ENCODE data around the gene CCSER1.
"Not testable (repeated sequence)": the region's sequence is repeated elsewhere in the genome, so short reads cannot be mapped to it uniquely, and the experiment has no call there.

CCSER1 gene

GRCh38 chr4:90641861-90642599 lies 514.8 kb downstream of the CCSER1 start:
- no peak for DNase-seq (ENCODE audit: insufficient read length, low spot score)
- FAIRE-seq, result no peak

- DNase-seq (ENCODE audit: insufficient read length, low spot score), result no peak
- no peak for FAIRE-seq
Observed at GRCh38 chr4:90643156-90643555, 516.0 kb downstream of the CCSER1 start.

GRCh38 chr4:90648311-90648710 lies 521.1 kb downstream of the CCSER1 start:
- FAIRE-seq, result no peak
- DNase-seq (ENCODE audit: insufficient read length, low spot score), result no peak

- no peak for FAIRE-seq
- DNase-seq (ENCODE audit: insufficient read length, low spot score), result no peak
Observed at GRCh38 chr4:90648791-90649190, 521.6 kb downstream of the CCSER1 start.

- no peak for FAIRE-seq
- no peak for DNase-seq (ENCODE audit: insufficient read length, low spot score)
Observed at GRCh38 chr4:90660672-90661071, 533.5 kb downstream of the CCSER1 start.

- no peak for DNase-seq (ENCODE audit: insufficient read length, low spot score)
- FAIRE-seq, result no peak
Observed at GRCh38 chr4:90670183-90670582, 543.0 kb downstream of the CCSER1 start.

- FAIRE-seq, result no peak
Observed at GRCh38 chr4:90689739-90690138, 562.5 kb downstream of the CCSER1 start.

GRCh38 chr4:90695411-90695810 lies 568.2 kb downstream of the CCSER1 start:
- no peak for FAIRE-seq

More at GRCh38 chr4:90689739-90690138, 562.5 kb downstream of the CCSER1 start:
- DNase-seq (ENCODE audit: insufficient read length, low spot score), result no peak

GRCh38 chr4:90705501-90705900 lies 578.3 kb downstream of the CCSER1 start:
- FAIRE-seq; DNase-seq (ENCODE audit: insufficient read length, low spot score): not testable (repeated sequence)

More at GRCh38 chr4:90695411-90695810, 568.2 kb downstream of the CCSER1 start:
- DNase-seq (ENCODE audit: insufficient read length, low spot score), result no peak

- no peak for FAIRE-seq
- no peak for DNase-seq (ENCODE audit: insufficient read length, low spot score)
Observed at GRCh38 chr4:90715242-90715641, 588.0 kb downstream of the CCSER1 start.

- DNase-seq (ENCODE audit: insufficient read length, low spot score), result no peak
Observed at GRCh38 chr4:90718931-90719330, 591.7 kb downstream of the CCSER1 start.

GRCh38 chr4:90727938-90728337 lies 600.7 kb downstream of the CCSER1 start:
- DNase-seq (ENCODE audit: insufficient read length, low spot score), result no peak
- FAIRE-seq, result no peak

More at GRCh38 chr4:90718931-90719330, 591.7 kb downstream of the CCSER1 start:
- FAIRE-seq, result no peak

- no peak for FAIRE-seq
- DNase-seq (ENCODE audit: insufficient read length, low spot score), result no peak
Observed at GRCh38 chr4:90730752-90731151, 603.6 kb downstream of the CCSER1 start.

- FAIRE-seq, result no peak
- no peak for DNase-seq (ENCODE audit: insufficient read length, low spot score)
Observed at GRCh38 chr4:90733211-90733610, 606.0 kb downstream of the CCSER1 start.

- FAIRE-seq (no peak), DNase-seq (ENCODE audit: insufficient read length, low spot score) (no peak)
Observed at GRCh38 chr4:90745176-90745575, 618.0 kb downstream of the CCSER1 start.

GRCh38 chr4:90753068-90753467 lies 625.9 kb downstream of the CCSER1 start:
- no peak for FAIRE-seq
- no peak for DNase-seq (ENCODE audit: insufficient read length, low spot score)

- DNase-seq (ENCODE audit: insufficient read length, low spot score) (no peak), FAIRE-seq (no peak)
Observed at GRCh38 chr4:90757534-90758060, 630.4 kb downstream of the CCSER1 start.

- no peak for FAIRE-seq
Observed at GRCh38 chr4:90760059-90760458, 632.9 kb downstream of the CCSER1 start.

GRCh38 chr4:90766837-90767236 lies 639.6 kb downstream of the CCSER1 start:
- FAIRE-seq (no peak), DNase-seq (ENCODE audit: insufficient read length, low spot score) (no peak)

More at GRCh38 chr4:90760059-90760458, 632.9 kb downstream of the CCSER1 start:
- no peak for DNase-seq (ENCODE audit: insufficient read length, low spot score)

- FAIRE-seq (no peak), DNase-seq (ENCODE audit: insufficient read length, low spot score) (no peak)
Observed at GRCh38 chr4:90769251-90769650, 642.1 kb downstream of the CCSER1 start.

GRCh38 chr4:90780193-90780592 lies 653.0 kb downstream of the CCSER1 start:
- no peak for FAIRE-seq

GRCh38 chr4:90786602-90787001 lies 659.4 kb downstream of the CCSER1 start:
- FAIRE-seq (no peak), DNase-seq (ENCODE audit: insufficient read length, low spot score) (no peak)

More at GRCh38 chr4:90780193-90780592, 653.0 kb downstream of the CCSER1 start:
- DNase-seq (ENCODE audit: insufficient read length, low spot score), result no peak
